GM23338 (cell line): ENCODE data around the gene PAPPA. TPM values are rescaled to one million over a fixed set of nuclear protein-coding genes. Genes with fewer than 3 reads are reported as not detected.

Source experiments
- ATAC-seq: fragments of 200-7000 bp; cut with Tn5 transposase; 3 replicates; pipeline ENCODE4 v1.9.1; 2020
- DNase-seq: peaks from one replicate; pipeline ENCODE4 v3.0.0-alpha.2; 2015; ENCODE audit warnings: low spot score
- H2AFZ ChIP-seq: fragments of 200-600 bp; sonication (generic); 2 replicates; pipeline ENCODE4 v1.8.0; 2016; ENCODE audit warnings: antibody characterized with exemption, mild to moderate bottlenecking, moderate library complexity
- H3F3A ChIP-seq: fragments of 200-600 bp; sonication (generic); replicated peaks from 2 replicates; pipeline ENCODE4 v1.8.0; 2017; ENCODE audit warnings: antibody characterized with exemption, mixed run types, low read depth
- H3K27ac ChIP-seq: fragments of 200-600 bp; sonication (generic); 2 replicates; pipeline ENCODE4 v1.6.1; 2016; ENCODE audit warnings: low read depth
- H3K27me3 ChIP-seq: fragments of 200-600 bp; sonication (generic); 2 replicates; pipeline ENCODE4 v1.8.0; 2016; ENCODE audit warnings: mild to moderate bottlenecking, mixed run types, moderate library complexity; ENCODE audit not compliant: insufficient read depth
- H3K36me3 ChIP-seq: fragments of 200-600 bp; sonication (generic); 2 replicates; pipeline ENCODE4 v1.8.0; 2016; ENCODE audit warnings: mild to moderate bottlenecking; ENCODE audit not compliant: insufficient read depth
- H3K4me1 ChIP-seq: fragments of 200-600 bp; sonication (generic); 2 replicates; pipeline ENCODE4 v1.8.0; 2016; ENCODE audit warnings: mild to moderate bottlenecking, moderate library complexity; ENCODE audit not compliant: insufficient read depth
- H3K4me2 ChIP-seq: fragments of 200-600 bp; sonication (generic); 2 replicates; pipeline ENCODE4 v1.7.1; 2017; ENCODE audit warnings: mixed run types
- H3K4me3 ChIP-seq: fragments of 200-600 bp; sonication (generic); 2 replicates; pipeline ENCODE4 v1.6.1; 2016; ENCODE audit warnings: mixed run types
- H3K79me2 ChIP-seq: fragments of 200-600 bp; sonication (generic); replicated peaks from 2 replicates; pipeline ENCODE4 v1.8.0; 2017; ENCODE audit warnings: mild to moderate bottlenecking; ENCODE audit not compliant: insufficient read depth
- H3K9me2 ChIP-seq: fragments of 200-600 bp; sonication (generic); 2 replicates; pipeline ENCODE4 v1.8.0; 2017; ENCODE audit not compliant: insufficient read depth
- H4K20me1 ChIP-seq: fragments of 200-600 bp; sonication (generic); replicated peaks from 2 replicates; pipeline ENCODE4 v1.8.0; 2017; ENCODE audit warnings: mild to moderate bottlenecking; ENCODE audit not compliant: insufficient read depth
- H3K27ac Mint-ChIP-seq: 2 replicates; pipeline ENCODE4 v1.8.0; 2020; ENCODE audit warnings: inconsistent platforms, mild to moderate bottlenecking, moderate library complexity, mixed read lengths
- H3K27me3 Mint-ChIP-seq: 3 replicates; pipeline ENCODE4 v1.8.0; 2022; ENCODE audit warnings: low read depth, mild to moderate bottlenecking, moderate library complexity, mixed read lengths, inconsistent platforms; ENCODE audit not compliant: insufficient read depth, poor library complexity
- H3K36me3 Mint-ChIP-seq: 3 replicates; pipeline ENCODE4 v1.8.0; 2021; ENCODE audit warnings: low read depth, mild to moderate bottlenecking, inconsistent platforms, moderate library complexity, mixed read lengths
- H3K4me1 Mint-ChIP-seq: 3 replicates; pipeline ENCODE4 v1.8.0; 2020; ENCODE audit warnings: mild to moderate bottlenecking, inconsistent platforms, mixed read lengths
- H3K4me3 Mint-ChIP-seq: 3 replicates; pipeline ENCODE4 v1.8.0; 2021; ENCODE audit warnings: moderate library complexity, mild to moderate bottlenecking, inconsistent platforms, mixed read lengths
- H3K9me3 Mint-ChIP-seq: 3 replicates; pipeline ENCODE4 v1.8.0; 2020; ENCODE audit warnings: moderate library complexity, mild to moderate bottlenecking, inconsistent platforms, mixed read lengths
- CREB1 ChIP-seq: fragments of 250-450 bp; sonication (Bioruptor Pico); IDR thresholded peaks from 2 replicates; pipeline ENCODE4 v1.5.0; 2020; ENCODE audit warnings: low read depth, mild to moderate bottlenecking, moderate library complexity
- CTCF ChIP-seq, 2 experiments: fragments of 200-600 bp in 1 of 2; sonication (generic) in 1 of 2; conservative IDR thresholded peaks; 2 replicates each; pipeline versions ENCODE4 v1.5.1 to v1.6.1; 2016 to 2017; ENCODE audit warnings: antibody characterized with exemption in 2 of 2, low read depth in 2 of 2, mild to moderate bottlenecking in 2 of 2, moderate library complexity in 1 of 2
- ETS1 ChIP-seq: IDR thresholded peaks from 2 replicates; pipeline ENCODE4 v1.6.1; 2016; ENCODE audit warnings: antibody characterized with exemption
- EZH2 ChIP-seq: fragments of 200-600 bp; sonication (generic); IDR thresholded peaks from one replicate; pipeline ENCODE4 v1.8.0; 2017; ENCODE audit warnings: antibody characterized with exemption, mild to moderate bottlenecking, low read depth; ENCODE audit not compliant: unreplicated experiment
- EZH2phosphoT487 ChIP-seq: fragments of 200-600 bp; sonication (generic); IDR thresholded peaks from one replicate; pipeline ENCODE4 v1.8.1; 2018; ENCODE audit warnings: antibody characterized with exemption; ENCODE audit not compliant: unreplicated experiment
- JUNB ChIP-seq: IDR thresholded peaks from one replicate; pipeline ENCODE4 v1.6.1; 2016; ENCODE audit warnings: antibody characterized with exemption; ENCODE audit not compliant: unreplicated experiment
- NANOG ChIP-seq: IDR thresholded peaks from 2 replicates; pipeline ENCODE4 v1.6.1; 2016; ENCODE audit warnings: antibody characterized with exemption, borderline replicate concordance
- POLR2AphosphoS5 ChIP-seq: IDR thresholded peaks from 2 replicates; pipeline ENCODE4 v1.6.1; 2016; ENCODE audit warnings: antibody characterized with exemption, low read depth
- REST ChIP-seq: IDR thresholded peaks from one replicate; pipeline ENCODE4 v1.6.1; 2018; ENCODE audit warnings: antibody characterized with exemption; ENCODE audit not compliant: unreplicated experiment
- STAT1 ChIP-seq: IDR thresholded peaks from one replicate; pipeline ENCODE4 v1.6.1; 2016; ENCODE audit warnings: antibody characterized with exemption; ENCODE audit not compliant: unreplicated experiment
- ZNF114 ChIP-seq: fragments of 250-450 bp; sonication (Bioruptor Pico); IDR thresholded peaks from 2 replicates; pipeline ENCODE4 v1.5.0; 2020; ENCODE audit warnings: mild to moderate bottlenecking, moderate library complexity
- ZNF331 ChIP-seq: fragments of 250-450 bp; sonication (Bioruptor Pico); IDR thresholded peaks from 2 replicates; pipeline ENCODE4 v1.5.0; 2020; ENCODE audit warnings: low read depth, mild to moderate bottlenecking, moderate library complexity
- ZNF462 ChIP-seq: fragments of 250-450 bp; sonication (Bioruptor Pico); IDR thresholded peaks from 2 replicates; pipeline ENCODE4 v1.5.0; 2020; ENCODE audit warnings: mild to moderate bottlenecking, moderate library complexity
- polyA plus RNA-seq: library from polyadenylated mRNA; unstranded; fragments of >200 nt; fragmentation: Nextera tagmentation; extraction: Ambion mirVana; gene quantifications from 2 replicates; pipeline ENCODE4 v1.2.1, GENCODE V29; 2016
- total RNA-seq: library from RNA; depleted of rRNA; stranded (reverse); fragments of >200 nt; shearing (Covaris generic); gene quantifications from 2 replicates; pipeline ENCODE4 v1.2.3, GENCODE V29; 2014

PAPPA gene
- total and polyA plus RNA-seq, 2 experiments from 2014 or later, result 0.38 to 0.66 TPM

GRCh38 chr9:116174347-116174746, 20.8 kb downstream of the PAPPA start:
- Histone ChIP-seq H3K4me3 (no peak overlapping the region), H3K4me2 (no peak overlapping the region), H3F3A (no peaks in the 10 kb centered on the region), H3K36me3 (no peaks in the 10 kb centered on the region), H3K79me2 (no peaks in the 10 kb centered on the region), H2AFZ (no peak overlapping the region), H3K27ac (no peak overlapping the region), H4K20me1 (peaks cover 3% of the 10 kb centered on the region; the same call in 1 of the 2 replicates), H3K9me2 (no peaks in the 10 kb centered on the region), H3K4me1 (no peaks in the 10 kb centered on the region), H3K27me3 (no peaks in the 10 kb centered on the region)
- Mint-ChIP-seq H3K4me1 (no peaks in the 10 kb centered on the region), H3K36me3 (no peaks in the 10 kb centered on the region), H3K27ac (no peak overlapping the region), H3K27me3 (peaks cover 1% of the 10 kb centered on the region), H3K4me3 (no peak overlapping the region), H3K9me3 (no peaks in the 10 kb centered on the region)
- DNase-seq, result no peak
- TF ChIP-seq STAT1, result no peak
- TF ChIP-seq CREB1 (CRISPR knock-in tag), result no peak
- no peak for TF ChIP-seq EZH2phosphoT487
- no peak for TF ChIP-seq ETS1
- no peak for TF ChIP-seq REST
- no peak for TF ChIP-seq ZNF331 (CRISPR knock-in tag)
- TF ChIP-seq JUNB, result no peak
- TF ChIP-seq NANOG, result no peak
- TF ChIP-seq ZNF462, result no peak
- no peak for TF ChIP-seq CTCF (conservative IDR thresholded peaks at IDR 0.05; ENCODE audit: low read depth in 2 of 2)
- no peak for TF ChIP-seq ZNF114 (CRISPR knock-in tag)
- TF ChIP-seq EZH2, result no peak
- TF ChIP-seq POLR2AphosphoS5, result no peak
- no peak for ATAC-seq
